Measurements from ENCODE around the gene SRPX2. TPM values are rescaled to one million over a fixed set of nuclear protein-coding genes. Genes with fewer than 3 reads are reported as not detected.
A peak's percentile ranks its signal among the peaks of the same experiment; 100 is the strongest.

The SRPX2 gene
- total RNA-seq, 1 donor from 2014 or later: 16.4 TPM

DNA sequence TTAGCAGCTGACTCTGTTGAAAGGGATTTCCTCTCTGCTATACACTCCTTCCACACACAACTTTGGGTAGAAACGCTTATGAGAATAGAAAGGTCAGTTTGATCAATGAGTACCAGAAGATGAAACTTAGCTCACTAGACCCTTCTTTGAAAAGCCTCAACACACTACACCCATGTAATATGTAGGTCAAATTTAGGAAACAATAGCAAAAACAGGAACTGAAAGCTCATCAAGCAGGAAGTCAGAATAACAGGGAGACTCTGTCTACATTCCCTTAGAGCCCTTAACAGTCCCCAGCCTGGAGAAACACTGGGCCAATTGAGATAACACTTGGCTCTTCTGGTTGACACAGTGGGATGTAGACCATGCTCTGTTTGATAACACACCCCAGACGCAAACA, 30.7 kb downstream of the SRPX2 start:
- no peak for TF ChIP-seq CTCF (IDR thresholded peaks at IDR 0.05)
- no peaks in the 10 kb centered on the region for H3K9me3 ChIP-seq
- H3K36me3 ChIP-seq: no peaks in the 10 kb centered on the region
- H3K4me3 ChIP-seq: no peak overlapping the region
- ATAC-seq (peak in 1 of 2 donors; percentile 46), DNase-seq (no peak)
- intact Hi-C loops (cut with DNase I): no loop called here
- peaks cover 9% of the 10 kb centered on the region for H3K4me1 ChIP-seq
- H3K27ac ChIP-seq: no peak overlapping the region
- no peaks in the 10 kb centered on the region for H3K27me3 ChIP-seq (ENCODE audit: low read depth)

GRCh38 chrX:100677611-100678181, 33.7 kb downstream of the SRPX2 start:
- DNase-seq (no peak), ATAC-seq (no peak)
- no peaks in the 10 kb centered on the region for H3K9me3 ChIP-seq
- no peak overlapping the region for H3K27ac ChIP-seq
- intact Hi-C loops (cut with DNase I): no loop called here
- peaks cover 9% of the 10 kb centered on the region for H3K4me1 ChIP-seq
- H3K36me3 ChIP-seq: no peaks in the 10 kb centered on the region
- no peaks in the 10 kb centered on the region for H3K27me3 ChIP-seq (ENCODE audit: low read depth)
- TF ChIP-seq CTCF (IDR thresholded peaks at IDR 0.05): no peak
- H3K4me3 ChIP-seq: no peak overlapping the region

DNA sequence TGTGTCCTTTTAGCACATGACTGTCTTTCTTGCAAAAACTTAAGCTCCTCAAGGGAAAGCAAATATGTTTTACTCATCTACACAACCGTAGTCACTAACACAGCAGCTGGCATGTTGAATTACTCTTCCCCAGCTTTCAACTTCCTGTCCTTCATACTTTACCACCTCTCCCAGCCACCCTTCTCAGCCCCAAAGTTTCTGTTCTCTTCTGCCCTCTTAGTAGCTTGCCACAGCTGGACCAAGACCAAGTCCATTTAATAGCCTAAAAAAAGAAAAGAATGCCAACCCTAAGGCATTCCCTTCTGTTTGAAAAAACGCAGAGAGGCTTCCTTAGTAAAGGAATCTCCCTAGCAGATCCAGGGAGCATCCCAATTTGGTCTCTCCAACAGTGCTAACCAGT, 36.8 kb downstream of the SRPX2 start:
- no peak for TF ChIP-seq CTCF (IDR thresholded peaks at IDR 0.05)
- DNase-seq: no peak
- H3K4me3 ChIP-seq: no peak overlapping the region
- no peaks in the 10 kb centered on the region for H3K36me3 ChIP-seq
- H3K27ac ChIP-seq: no peak overlapping the region
- no peak for ATAC-seq
- intact Hi-C loops (cut with DNase I): no loop called here
- H3K27me3 ChIP-seq (ENCODE audit: low read depth): no peaks in the 10 kb centered on the region
- H3K4me1 ChIP-seq: no peaks in the 10 kb centered on the region
- no peaks in the 10 kb centered on the region for H3K9me3 ChIP-seq

DNA sequence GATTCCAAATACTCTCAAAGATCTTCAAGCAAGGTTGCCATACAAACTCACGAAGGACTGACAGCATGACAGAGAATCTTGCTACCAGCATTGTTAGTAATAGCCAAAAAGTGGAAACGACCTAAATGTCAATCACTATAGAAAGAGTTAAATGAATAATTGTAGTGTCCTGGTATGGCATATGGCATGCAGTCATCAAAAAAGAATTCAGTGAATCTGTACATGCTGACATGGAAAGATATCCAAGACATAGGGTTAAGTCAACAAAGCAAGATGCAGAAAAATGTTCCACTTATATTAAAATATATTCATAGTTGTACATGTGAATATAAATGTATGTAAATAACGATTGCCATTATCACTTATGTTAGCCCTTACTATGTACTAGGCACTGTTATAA, 37.6 kb downstream of the SRPX2 start:
- Histone ChIP-seq H3K27me3 (ENCODE audit: low read depth) (no peaks in the 10 kb centered on the region), H3K36me3 (peaks cover 3% of the 10 kb centered on the region), H3K27ac (no peak overlapping the region), H3K9me3 (no peaks in the 10 kb centered on the region), H3K4me1 (no peaks in the 10 kb centered on the region), H3K4me3 (no peak overlapping the region)
- ATAC-seq: no peak
- no peak for TF ChIP-seq CTCF (IDR thresholded peaks at IDR 0.05)
- DNase-seq: no peak
- intact Hi-C loops (cut with DNase I): no loop called here

DNA sequence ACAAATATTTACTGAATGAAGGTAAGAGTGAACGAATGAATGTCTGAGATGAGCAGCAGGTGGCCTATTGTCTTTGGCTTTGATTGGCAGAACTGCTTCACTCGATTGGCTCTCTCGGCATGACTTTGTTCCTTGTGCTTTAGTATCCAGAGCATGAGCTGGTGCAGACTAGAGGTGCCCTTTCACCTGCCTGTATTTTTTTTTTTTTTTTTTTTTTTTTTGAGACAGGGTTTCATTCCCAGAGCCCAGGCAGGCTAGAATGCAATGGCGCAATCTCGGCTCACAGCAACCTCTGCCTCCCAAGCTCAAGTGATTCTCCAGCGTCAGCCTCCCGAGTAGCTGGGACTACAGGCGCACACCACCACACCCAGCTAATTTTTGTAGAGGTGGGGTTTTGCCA, 38.9 kb downstream of the SRPX2 start:
- Histone ChIP-seq H3K9me3 (no peaks in the 10 kb centered on the region), H3K27ac (no peak overlapping the region), H3K36me3 (peaks cover 3% of the 10 kb centered on the region), H3K4me1 (no peaks in the 10 kb centered on the region), H3K27me3 (ENCODE audit: low read depth) (no peaks in the 10 kb centered on the region), H3K4me3 (no peak overlapping the region)
- no peak for TF ChIP-seq CTCF (IDR thresholded peaks at IDR 0.05)
- intact Hi-C loops (cut with DNase I): no loop called here
- DNase-seq (no peak), ATAC-seq (no peak)

Measured in lower lobe of right lung (tissue), 2 donors.